LNCAP (cell line): ENCODE results near the gene PDXP.

ENCODE experiments used
- TF ChIP-seq, protein P1 (sequence below): fragments of 450-650 bp; IDR thresholded peaks from 2 replicates; pipeline ENCODE4 v1.5.1; 2017; ENCODE audit warnings: mild to moderate bottlenecking

Gene PDXP, protein sequence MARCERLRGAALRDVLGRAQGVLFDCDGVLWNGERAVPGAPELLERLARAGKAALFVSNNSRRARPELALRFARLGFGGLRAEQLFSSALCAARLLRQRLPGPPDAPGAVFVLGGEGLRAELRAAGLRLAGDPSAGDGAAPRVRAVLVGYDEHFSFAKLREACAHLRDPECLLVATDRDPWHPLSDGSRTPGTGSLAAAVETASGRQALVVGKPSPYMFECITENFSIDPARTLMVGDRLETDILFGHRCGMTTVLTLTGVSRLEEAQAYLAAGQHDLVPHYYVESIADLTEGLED

DNA sequence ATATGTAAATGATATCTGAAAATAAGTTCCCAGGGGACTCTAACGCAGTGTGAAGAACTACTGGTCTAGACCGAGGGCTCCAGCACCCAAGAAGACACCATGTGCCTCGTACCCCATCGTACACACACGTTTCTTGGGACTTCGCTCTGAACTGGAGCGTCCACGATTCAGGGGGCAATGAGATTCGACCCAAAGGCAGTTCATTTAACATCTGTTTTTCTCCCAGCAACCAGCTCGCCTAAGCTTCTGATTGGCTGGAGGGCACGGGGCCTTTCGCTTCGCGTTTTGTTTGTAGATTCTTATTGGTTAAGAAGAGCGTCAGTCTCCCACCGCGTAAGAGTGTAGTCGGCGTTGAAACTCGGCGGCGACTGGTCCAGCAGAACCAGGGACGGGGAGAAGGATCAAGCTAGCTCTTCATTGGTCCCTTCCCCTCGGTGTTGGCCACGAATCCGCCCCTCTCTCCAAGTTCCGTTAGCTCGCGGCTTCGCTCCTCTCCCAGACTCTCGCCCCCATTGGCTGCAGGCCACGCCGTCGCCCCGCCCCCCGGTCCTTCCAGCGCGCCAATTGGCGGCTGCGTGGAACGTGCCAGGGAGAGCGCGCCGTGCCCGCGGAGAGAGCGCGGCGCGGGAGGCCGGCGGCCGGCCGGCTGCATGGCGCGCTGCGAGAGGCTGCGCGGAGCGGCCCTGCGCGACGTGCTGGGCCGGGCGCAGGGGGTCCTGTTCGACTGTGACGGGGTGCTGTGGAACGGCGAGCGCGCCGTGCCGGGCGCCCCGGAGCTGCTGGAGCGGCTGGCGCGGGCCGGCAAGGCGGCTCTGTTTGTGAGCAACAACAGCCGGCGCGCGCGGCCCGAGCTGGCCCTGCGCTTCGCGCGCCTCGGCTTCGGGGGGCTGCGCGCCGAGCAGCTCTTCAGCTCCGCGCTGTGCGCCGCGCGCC is at the start of gene PDXP:
PDXP (plus strand) TSS at position 591 of the 933 bp plus-strand sequence; CDS start at position 651, 60 bp downstream.
- TF ChIP-seq, protein P1, sequence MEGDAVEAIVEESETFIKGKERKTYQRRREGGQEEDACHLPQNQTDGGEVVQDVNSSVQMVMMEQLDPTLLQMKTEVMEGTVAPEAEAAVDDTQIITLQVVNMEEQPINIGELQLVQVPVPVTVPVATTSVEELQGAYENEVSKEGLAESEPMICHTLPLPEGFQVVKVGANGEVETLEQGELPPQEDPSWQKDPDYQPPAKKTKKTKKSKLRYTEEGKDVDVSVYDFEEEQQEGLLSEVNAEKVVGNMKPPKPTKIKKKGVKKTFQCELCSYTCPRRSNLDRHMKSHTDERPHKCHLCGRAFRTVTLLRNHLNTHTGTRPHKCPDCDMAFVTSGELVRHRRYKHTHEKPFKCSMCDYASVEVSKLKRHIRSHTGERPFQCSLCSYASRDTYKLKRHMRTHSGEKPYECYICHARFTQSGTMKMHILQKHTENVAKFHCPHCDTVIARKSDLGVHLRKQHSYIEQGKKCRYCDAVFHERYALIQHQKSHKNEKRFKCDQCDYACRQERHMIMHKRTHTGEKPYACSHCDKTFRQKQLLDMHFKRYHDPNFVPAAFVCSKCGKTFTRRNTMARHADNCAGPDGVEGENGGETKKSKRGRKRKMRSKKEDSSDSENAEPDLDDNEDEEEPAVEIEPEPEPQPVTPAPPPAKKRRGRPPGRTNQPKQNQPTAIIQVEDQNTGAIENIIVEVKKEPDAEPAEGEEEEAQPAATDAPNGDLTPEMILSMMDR: no peak

DNA sequence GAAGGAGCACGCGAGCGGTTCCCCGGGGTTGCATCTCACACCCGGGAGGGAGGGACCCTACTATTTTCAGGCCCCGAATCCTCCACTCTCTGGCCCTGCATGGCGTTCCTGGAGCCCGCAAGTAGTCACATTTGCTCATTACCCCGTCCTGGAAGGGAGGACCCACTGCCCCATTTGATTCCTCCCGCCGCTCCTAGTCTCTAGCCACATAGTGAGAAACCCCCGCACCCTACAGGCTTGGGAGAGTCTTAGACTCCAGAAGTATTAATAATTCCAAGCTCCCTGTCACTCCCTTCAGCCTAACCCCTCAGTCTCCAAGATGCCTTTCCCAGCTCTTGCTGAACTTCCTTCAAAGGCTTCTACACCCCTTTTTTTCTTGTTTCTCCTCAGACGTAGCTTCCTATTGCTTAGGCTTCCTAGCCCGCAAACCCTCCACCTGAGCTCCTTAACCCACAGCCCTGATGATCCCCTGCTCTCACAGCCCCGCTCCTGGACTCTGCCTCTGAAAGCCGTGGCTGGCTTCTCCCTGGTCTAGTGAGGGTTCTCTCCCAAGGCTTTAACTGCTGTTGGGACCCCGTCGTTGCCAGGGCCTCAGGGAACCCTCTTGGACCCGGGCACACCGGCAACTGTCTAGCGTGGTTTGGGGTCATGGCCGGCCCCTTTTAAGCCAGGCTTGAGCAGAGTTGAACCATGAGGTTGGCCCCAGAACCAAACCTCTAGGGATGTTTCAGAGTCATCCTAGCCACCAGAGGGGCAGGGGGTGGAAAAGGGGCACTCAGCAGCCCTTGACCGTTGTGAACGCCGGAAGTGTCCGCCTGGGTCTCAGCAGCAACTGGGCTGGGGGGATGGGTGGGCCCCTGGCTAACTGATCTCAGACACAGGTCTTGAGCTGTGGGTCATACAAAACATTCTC is 49.0 kb upstream of the PDXP start:
- TF ChIP-seq, protein P1: no peak

DNA sequence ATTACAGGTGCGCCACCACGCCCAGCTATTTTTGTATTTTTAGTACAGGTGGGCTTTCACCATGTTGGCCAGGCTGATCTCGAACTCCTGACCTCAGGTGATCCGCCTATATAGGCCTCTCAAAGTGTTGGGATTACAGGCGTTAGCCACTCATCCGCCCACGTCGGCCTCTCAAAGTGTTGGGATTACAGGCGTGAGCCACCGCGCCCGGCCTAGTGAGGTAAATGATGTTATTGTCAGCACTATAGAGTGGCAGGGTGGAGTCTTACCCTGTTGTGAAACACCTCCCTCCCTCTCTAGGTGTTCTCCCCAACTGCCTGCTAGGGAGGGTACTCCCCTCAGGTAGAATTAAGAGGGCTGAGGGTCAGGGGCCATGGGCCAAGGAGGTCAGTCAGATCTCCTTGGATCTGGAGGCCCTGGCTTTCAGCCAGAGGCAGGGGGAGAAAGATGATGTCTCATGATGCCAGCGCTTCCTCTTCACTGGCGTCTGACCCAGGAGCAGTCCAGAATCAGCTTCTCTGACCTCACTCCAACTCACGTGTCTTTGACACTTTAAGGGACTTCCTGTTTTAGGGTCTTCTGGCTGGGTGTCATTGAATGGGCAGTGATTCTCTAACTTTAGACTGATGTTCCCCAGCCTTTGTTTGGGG is 47.9 kb upstream of the PDXP start:
- TF ChIP-seq, protein P1: no peak

DNA sequence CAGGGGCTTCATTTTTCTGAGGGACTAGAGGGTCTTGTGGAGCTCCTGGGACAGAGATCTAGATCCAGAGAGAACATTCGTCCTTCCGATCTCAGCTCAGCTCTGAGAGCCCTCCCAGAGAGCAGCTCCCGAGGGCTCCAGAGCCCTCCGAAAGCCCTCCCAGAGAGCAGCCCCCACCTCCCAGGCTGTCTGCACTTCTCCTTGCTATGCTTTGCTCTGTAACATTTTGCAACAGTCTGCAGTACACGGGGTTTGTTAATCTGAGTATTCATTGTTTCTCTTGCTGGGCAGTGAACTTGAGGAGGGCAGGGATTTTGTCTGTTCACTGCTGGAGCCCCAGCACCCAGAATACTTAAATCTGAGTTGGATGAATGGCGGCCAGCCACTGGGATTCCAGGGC is 47.3 kb upstream of the PDXP start:
- TF ChIP-seq, protein P1: no peak

DNA sequence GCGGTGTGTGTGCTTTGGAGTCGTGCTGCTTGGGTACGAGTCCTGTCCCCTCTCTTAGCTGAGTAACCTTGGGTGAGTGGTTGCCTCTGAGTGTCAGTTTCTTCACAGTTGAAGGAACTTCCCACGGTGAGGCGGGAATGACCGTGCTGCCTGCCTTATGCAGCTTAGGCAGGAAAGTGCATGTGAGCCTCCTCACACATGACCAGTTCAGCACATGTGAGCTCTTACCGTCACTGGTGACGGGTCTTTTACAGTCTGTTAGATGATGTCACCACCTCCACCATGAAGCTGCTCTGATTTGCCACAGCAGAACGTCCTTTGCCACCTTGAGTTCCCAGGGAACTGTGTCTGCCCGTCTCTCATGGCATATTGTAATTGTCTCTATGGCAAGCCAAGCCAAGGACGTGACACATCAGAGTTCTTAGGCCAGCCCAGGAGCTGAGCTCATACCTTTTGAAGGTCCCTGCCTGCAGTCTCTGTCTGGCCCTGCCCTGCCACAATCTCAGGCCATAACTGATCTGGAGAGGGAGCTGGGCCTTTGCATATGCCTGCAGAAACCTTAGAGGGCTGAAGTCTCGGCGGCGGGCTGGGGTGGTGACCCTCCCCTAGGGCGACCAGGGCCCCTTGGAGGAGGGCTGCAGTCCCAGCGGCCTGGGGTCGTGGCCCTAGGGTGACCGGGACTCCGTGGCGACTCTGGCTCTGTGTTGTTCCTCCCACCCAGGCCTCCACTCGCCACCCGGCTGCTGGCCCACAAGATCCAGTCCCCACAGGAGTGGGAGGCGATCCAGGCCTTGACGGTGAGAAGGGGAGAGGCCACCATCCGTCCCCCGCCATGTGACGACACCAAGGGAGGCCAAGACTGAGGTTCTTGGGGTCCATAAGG is 42.1 kb upstream of the PDXP start:
- TF ChIP-seq, protein P1: no peak

DNA sequence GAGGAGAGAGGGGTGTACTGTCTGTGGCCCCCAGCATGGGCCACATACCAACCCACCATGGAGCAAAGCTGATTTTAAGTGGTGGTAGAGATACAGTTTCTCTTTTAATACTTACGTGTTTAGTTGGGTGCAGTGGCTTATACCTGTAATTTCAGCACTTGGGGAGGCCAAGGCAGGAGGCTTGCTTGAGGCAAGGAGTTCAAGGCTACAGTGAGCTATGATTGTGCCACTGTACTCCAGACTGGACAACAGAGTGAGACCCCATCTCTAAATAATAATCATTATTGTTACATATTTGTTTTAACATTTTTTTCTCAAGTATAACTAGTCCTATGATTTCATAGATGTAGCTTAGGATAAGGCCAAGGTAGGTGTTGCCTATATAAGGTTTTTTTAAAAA is 41.1 kb upstream of the PDXP start:
- TF ChIP-seq, protein P1: no peak
